Measurements from ENCODE around the gene POGLUT2.

Gene POGLUT2

GRCh38 chr13:102798581-102799425 is at the start of gene POGLUT2, which contains the start of gene BIVM:
Gene POGLUT2 (minus strand): TSS chr13:102798976. CDS start chr13:102798670, 306 bp downstream.
Gene BIVM (plus strand): TSS chr13:102799119. CDS start chr13:102807268, 8,149 bp downstream.
- H2AFZ ChIP-seq, result peak within 1 kb of the TSS; percentile 89

GRCh38 chr13:102847272-102848234 is 48.8 kb upstream of the POGLUT2 start:
- Histone ChIP-seq H3K4me2 (ENCODE audit: low read length) (peak overlapping the region; percentile 82), H3K9me3 (ENCODE audit: control insufficient read depth, low read length) (no peaks in the 10 kb centered on the region), H3K9ac (no peak overlapping the region), H3K4me1 (no peaks in the 10 kb centered on the region), H3K36me3 (ENCODE audit: control insufficient read depth, insufficient read depth, low read length) (no peaks in the 10 kb centered on the region), H2AFZ (no peak overlapping the region), H3K27ac (peak overlapping the region; percentile 94), H3K79me2 (peaks cover 14% of the 10 kb centered on the region), H3K27me3 (ENCODE audit: control insufficient read depth, insufficient read depth, low read length) (no peaks in the 10 kb centered on the region), H3K4me3 (ENCODE audit: low read depth, low read length) (peak overlapping the region; percentile 92)
- TF ChIP-seq, protein P1, sequence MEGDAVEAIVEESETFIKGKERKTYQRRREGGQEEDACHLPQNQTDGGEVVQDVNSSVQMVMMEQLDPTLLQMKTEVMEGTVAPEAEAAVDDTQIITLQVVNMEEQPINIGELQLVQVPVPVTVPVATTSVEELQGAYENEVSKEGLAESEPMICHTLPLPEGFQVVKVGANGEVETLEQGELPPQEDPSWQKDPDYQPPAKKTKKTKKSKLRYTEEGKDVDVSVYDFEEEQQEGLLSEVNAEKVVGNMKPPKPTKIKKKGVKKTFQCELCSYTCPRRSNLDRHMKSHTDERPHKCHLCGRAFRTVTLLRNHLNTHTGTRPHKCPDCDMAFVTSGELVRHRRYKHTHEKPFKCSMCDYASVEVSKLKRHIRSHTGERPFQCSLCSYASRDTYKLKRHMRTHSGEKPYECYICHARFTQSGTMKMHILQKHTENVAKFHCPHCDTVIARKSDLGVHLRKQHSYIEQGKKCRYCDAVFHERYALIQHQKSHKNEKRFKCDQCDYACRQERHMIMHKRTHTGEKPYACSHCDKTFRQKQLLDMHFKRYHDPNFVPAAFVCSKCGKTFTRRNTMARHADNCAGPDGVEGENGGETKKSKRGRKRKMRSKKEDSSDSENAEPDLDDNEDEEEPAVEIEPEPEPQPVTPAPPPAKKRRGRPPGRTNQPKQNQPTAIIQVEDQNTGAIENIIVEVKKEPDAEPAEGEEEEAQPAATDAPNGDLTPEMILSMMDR (IDR thresholded peaks at IDR 0.05), result peak; percentile 62

More at GRCh38 chr13:102798581-102799425, at the start of gene POGLUT2, which contains the start of gene BIVM:
- H3K79me2 ChIP-seq, result peaks cover 2% of the 10 kb centered on the region
- no peaks in the 10 kb centered on the region for H3K9me3 ChIP-seq (ENCODE audit: control insufficient read depth, low read length)
- no peak within 1 kb of the TSS for H3K9ac ChIP-seq
- peak within 1 kb of the TSS; percentile 90 for H3K4me2 ChIP-seq (ENCODE audit: low read length)
- TF ChIP-seq, protein P1 (IDR thresholded peaks at IDR 0.05), result no peak
- no peaks in the 10 kb centered on the region for H3K4me1 ChIP-seq
- peak within 1 kb of the TSS; percentile 81 for H3K4me3 ChIP-seq (ENCODE audit: low read depth, low read length)
- H3K27ac ChIP-seq, result peak within 1 kb of the TSS; percentile 57
- H3K27me3 ChIP-seq (ENCODE audit: control insufficient read depth, insufficient read depth, low read length), result no peaks in the 10 kb centered on the region
- no peaks in the 10 kb centered on the region for H3K36me3 ChIP-seq (ENCODE audit: control insufficient read depth, insufficient read depth, low read length)

- Histone ChIP-seq H3K27me3 (ENCODE audit: control insufficient read depth, insufficient read depth, low read length) (no peaks in the 10 kb centered on the region), H2AFZ (peak overlapping the region; percentile 79), H3K9ac (peak overlapping the region; percentile 77), H3K9me3 (ENCODE audit: control insufficient read depth, low read length) (no peaks in the 10 kb centered on the region), H3K4me2 (ENCODE audit: low read length) (peak overlapping the region; percentile 82), H3K79me2 (peaks cover 14% of the 10 kb centered on the region), H3K4me3 (ENCODE audit: low read depth, low read length) (peak overlapping the region; percentile 92), H3K27ac (peak overlapping the region; percentile 94), H3K4me1 (no peaks in the 10 kb centered on the region), H3K36me3 (ENCODE audit: control insufficient read depth, insufficient read depth, low read length) (no peaks in the 10 kb centered on the region)
- TF ChIP-seq, protein P1 (IDR thresholded peaks at IDR 0.05), result no peak
These were observed 47.7 kb upstream of the POGLUT2 start for GRCh38 chr13:102846261-102847015.

DNA sequence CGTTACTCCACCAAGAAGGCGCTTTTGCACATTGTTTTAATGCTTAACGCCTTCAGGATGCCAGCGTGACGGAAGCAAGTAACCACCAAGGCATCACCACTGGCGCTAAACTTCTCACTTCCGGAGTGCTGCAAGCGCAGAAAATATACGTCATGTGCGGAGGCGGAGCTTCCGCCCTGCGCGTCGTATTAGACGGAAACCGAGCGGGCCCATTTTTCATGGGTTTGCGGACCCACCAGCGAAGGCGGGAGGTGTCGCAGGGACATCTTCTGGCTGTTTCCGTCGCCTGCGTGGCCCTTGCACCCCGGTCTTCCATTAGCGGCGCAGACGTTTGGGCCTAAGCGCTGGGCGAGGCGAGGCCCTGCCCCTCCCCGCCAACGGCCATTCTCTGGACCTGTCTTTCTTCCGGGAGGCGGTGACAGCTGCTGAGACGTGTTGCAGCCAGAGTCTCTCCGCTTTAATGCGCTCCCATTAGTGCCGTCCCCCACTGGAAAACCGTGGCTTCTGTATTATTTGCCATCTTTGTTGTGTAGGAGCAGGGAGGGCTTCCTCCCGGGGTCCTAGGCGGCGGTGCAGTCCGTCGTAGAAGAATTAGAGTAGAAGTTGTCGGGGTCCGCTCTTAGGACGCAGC is 47.0 kb upstream of the POGLUT2 start, which contains the start of gene ERCC5:
ERCC5 (plus strand) TSS at position 403 of the 631 bp plus-strand sequence. CDS start 235 bp downstream, outside the sequence.
- TF ChIP-seq, protein P1 (IDR thresholded peaks at IDR 0.05), result peak; percentile 12

More for the DNA sequence above, 47.0 kb upstream of the POGLUT2 start, which contains the start of gene ERCC5:
- Histone ChIP-seq H3K36me3 (ENCODE audit: control insufficient read depth, insufficient read depth, low read length) (no peaks in the 10 kb centered on the region), H2AFZ (peak within 1 kb of the TSS; percentile 79), H3K4me1 (no peaks in the 10 kb centered on the region), H3K27ac (peak within 1 kb of the TSS; percentile 94), H3K4me2 (ENCODE audit: low read length) (peak within 1 kb of the TSS; percentile 82), H3K9me3 (ENCODE audit: control insufficient read depth, low read length) (no peaks in the 10 kb centered on the region), H3K4me3 (ENCODE audit: low read depth, low read length) (peak within 1 kb of the TSS; percentile 92), H3K9ac (peak within 1 kb of the TSS; percentile 77), H3K27me3 (ENCODE audit: control insufficient read depth, insufficient read depth, low read length) (no peaks in the 10 kb centered on the region), H3K79me2 (peaks cover 14% of the 10 kb centered on the region)

All from parathyroid adenoma (tissue), 2 donors.